Type B pancreatic cell (in vitro differentiated cells): ENCODE results near the gene DIP2A. TPM values are rescaled to one million over a fixed set of nuclear protein-coding genes. Genes with fewer than 3 reads are reported as not detected.

Experiments
- DNase-seq: peaks from one replicate; pipeline ENCODE4 v3.0.0; 2021; ENCODE audit warnings: mixed read lengths; ENCODE audit not compliant: unreplicated experiment; ENCODE audit errors: extremely low spot score
- H3K27ac Mint-ChIP-seq: 2 replicates; pipeline ENCODE4 v1.8.0; 2021; ENCODE audit warnings: mild to moderate bottlenecking, mixed read lengths
- H3K27me3 Mint-ChIP-seq: 2 replicates; pipeline ENCODE4 v1.8.0; 2021; ENCODE audit warnings: mixed read lengths
- H3K36me3 Mint-ChIP-seq: 2 replicates; pipeline ENCODE4 v1.8.0; 2021; ENCODE audit warnings: mixed read lengths
- H3K4me1 Mint-ChIP-seq: one replicate; pipeline ENCODE4 v1.8.0; 2021; ENCODE audit warnings: mixed read lengths; ENCODE audit not compliant: unreplicated experiment
- H3K4me3 Mint-ChIP-seq: 2 replicates; pipeline ENCODE4 v1.8.0; 2021; ENCODE audit warnings: mild to moderate bottlenecking, mixed read lengths
- H3K9me3 Mint-ChIP-seq: 2 replicates; pipeline ENCODE4 v1.8.0; 2021; ENCODE audit warnings: mixed read lengths
- total RNA-seq: library from RNA; stranded (reverse); gene quantifications from 2 replicates; pipeline ENCODE4 v1.2.1, GENCODE V29; 2021; ENCODE audit warnings: low replicate concordance
- TF ChIP-seq, protein P1 (sequence below): fragments of 200-600 bp; sonication (generic); conservative IDR thresholded peaks from 2 replicates; pipeline ENCODE4 v1.5.0; 2021; ENCODE audit warnings: antibody characterized with exemption, mild to moderate bottlenecking

The DIP2A gene
- total RNA-seq, 1 donor from 2014 or later = 49.4 TPM

DNA sequence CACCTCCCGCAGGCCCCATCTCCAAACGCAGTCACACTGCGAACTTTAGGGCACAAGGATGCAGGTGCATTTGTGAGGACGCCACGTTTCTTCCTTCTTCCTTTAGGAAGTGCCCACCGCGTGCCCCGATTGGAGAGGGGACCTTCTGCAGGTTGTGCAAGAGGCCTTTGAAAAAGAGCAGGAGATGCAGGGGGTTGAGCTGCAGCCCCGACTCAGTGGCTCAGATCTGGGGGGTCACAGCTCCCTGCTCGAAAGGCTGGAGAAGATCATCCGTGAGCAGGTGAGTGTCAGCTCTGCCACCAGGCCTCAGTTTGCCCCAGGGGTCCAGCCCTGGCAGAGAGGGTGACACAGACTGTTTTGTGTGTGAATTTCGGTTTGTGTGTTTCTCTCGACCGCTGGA, 31.2 kb upstream of the DIP2A start:
- Mint-ChIP-seq H3K27ac (no peak overlapping the region), H3K4me1 (no peaks in the 10 kb centered on the region), H3K9me3 (no peaks in the 10 kb centered on the region), H3K27me3 (no peaks in the 10 kb centered on the region), H3K4me3 (no peak overlapping the region), H3K36me3 (peaks cover 5% of the 10 kb centered on the region)
- TF ChIP-seq, protein P1, sequence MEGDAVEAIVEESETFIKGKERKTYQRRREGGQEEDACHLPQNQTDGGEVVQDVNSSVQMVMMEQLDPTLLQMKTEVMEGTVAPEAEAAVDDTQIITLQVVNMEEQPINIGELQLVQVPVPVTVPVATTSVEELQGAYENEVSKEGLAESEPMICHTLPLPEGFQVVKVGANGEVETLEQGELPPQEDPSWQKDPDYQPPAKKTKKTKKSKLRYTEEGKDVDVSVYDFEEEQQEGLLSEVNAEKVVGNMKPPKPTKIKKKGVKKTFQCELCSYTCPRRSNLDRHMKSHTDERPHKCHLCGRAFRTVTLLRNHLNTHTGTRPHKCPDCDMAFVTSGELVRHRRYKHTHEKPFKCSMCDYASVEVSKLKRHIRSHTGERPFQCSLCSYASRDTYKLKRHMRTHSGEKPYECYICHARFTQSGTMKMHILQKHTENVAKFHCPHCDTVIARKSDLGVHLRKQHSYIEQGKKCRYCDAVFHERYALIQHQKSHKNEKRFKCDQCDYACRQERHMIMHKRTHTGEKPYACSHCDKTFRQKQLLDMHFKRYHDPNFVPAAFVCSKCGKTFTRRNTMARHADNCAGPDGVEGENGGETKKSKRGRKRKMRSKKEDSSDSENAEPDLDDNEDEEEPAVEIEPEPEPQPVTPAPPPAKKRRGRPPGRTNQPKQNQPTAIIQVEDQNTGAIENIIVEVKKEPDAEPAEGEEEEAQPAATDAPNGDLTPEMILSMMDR = no peak
- no peak for DNase-seq

DNA sequence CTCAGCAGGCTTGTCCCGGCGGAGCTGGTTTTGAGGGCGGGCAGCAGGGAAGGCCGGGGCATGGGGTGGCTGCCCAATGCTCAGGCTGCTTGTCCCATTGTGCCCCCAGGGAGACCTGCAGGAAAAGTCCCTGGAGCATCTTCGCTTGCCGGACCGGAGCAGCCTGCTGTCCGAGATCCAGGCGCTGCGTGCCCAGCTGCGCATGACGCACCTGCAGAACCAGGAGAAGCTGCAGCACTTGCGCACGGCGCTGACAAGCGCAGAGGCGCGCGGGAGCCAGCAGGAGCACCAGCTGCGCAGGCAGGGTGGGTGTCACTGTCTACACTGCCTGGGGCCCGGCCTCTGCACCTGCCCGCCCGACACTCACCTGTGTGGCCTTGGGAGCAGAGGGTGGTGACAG, 30.4 kb upstream of the DIP2A start:
- Mint-ChIP-seq H3K9me3 (no peaks in the 10 kb centered on the region), H3K4me1 (no peaks in the 10 kb centered on the region), H3K4me3 (no peak overlapping the region), H3K27ac (no peak overlapping the region), H3K36me3 (peaks cover 5% of the 10 kb centered on the region), H3K27me3 (no peaks in the 10 kb centered on the region)
- DNase-seq = no peak
- TF ChIP-seq, protein P1 = no peak

DNA sequence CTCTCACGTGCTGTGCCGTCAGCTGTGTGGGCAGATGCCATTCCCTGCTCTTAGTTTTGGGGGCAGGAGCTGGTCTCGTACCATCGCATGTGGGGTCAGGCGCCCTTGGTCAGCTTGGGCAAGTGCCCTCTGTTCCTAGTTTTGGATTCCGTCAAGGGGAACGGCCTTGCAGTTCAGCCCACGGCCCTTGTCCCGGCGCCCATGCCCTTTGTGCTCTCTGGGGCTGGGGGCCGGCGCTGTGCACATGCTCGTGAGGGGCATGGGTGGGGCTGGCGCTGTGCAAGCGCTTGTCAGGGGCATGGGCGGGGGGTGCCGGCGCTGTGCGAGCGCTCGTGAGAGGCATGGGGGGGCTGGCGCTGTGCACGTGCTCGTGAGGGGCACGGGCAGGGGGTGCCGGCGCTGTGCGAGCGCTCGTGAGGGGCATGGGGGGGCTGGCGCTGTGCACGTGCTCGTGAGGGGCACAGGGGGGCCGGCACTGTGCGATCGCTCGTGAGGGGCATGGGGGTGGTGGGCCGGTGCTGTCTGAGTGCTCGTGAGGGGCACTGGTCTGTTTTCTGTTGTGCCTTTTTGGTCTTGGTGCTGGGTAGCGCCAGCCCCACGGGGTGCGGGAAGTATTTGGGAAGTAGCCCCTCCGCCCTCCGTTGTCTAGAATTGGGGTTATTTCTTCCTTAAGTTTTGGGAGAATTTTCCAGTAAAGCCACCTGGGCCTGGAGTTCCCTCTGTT, 29.5 kb upstream of the DIP2A start:
- no peaks in the 10 kb centered on the region for H3K9me3 Mint-ChIP-seq
- peaks cover 5% of the 10 kb centered on the region for H3K36me3 Mint-ChIP-seq
- TF ChIP-seq, protein P1 = no peak
- H3K4me3 Mint-ChIP-seq = no peak overlapping the region
- no peaks in the 10 kb centered on the region for H3K27me3 Mint-ChIP-seq
- H3K4me1 Mint-ChIP-seq = no peaks in the 10 kb centered on the region
- no peak for DNase-seq
- no peak overlapping the region for H3K27ac Mint-ChIP-seq

DNA sequence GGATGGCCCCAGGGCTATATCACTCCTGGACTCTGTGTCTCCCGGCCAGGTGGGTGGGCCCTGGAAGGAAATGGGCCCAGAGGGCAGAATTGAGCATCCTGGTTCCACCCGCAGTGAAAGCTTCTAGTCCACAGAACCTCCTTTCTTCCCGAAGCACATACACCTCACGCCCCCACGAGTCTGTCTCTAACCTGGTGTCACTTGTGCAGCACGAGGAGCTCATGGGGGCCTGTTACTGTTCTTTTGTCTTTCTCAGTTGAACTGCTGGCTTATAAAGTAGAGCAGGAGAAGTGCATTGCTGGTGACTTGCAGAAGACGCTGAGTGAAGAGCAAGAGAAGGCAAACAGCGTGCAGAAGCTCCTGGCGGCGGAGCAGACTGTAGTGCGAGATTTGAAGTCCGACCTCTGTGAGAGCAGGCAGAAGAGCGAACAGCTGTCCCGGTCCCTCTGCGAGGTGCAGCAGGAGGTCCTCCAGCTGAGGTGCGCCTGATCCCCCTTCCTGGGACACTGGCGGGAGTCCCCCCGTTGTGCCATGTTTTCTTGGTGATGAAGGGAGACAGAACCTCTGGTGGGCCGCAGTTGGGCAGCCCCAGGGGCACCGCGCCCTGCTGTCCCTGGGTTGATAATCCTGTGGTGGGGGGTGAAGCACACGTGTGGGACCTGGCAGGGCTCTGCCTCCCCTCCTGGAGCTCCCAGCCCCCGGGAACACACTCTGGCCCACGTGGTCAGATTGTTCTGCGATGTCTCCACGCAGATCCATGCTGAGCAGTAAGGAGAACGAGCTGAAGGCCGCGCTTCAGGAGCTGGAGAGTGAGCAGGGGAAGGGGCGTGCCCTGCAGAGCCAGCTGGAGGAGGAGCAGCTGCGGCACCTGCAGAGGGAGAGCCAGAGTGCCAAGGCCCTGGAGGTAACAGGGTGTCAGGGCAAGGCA, 28.7 kb upstream of the DIP2A start:
- Mint-ChIP-seq H3K27me3 (no peaks in the 10 kb centered on the region), H3K9me3 (no peaks in the 10 kb centered on the region), H3K36me3 (peaks cover 5% of the 10 kb centered on the region), H3K27ac (no peak overlapping the region), H3K4me3 (no peak overlapping the region), H3K4me1 (no peaks in the 10 kb centered on the region)
- TF ChIP-seq, protein P1 = no peak
- DNase-seq = no peak

DNA sequence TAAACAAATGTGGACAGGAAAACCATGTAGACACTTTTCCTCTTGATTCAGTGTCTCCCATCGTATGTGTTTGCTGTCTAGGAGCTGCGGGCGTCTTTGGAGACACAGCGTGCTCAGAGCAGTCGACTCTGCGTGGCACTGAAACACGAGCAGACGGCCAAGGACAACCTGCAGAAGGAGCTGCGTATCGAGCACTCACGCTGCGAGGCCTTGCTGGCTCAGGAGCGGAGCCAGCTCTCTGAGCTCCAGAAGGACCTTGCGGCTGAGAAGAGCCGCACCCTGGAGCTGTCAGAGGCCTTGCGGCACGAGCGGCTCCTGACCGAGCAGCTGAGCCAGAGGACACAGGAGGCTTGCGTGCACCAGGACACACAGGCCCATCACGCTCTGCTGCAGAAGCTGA, 27.2 kb upstream of the DIP2A start:
- TF ChIP-seq, protein P1 = no peak
- H3K4me1 Mint-ChIP-seq = no peaks in the 10 kb centered on the region
- H3K27me3 Mint-ChIP-seq = no peaks in the 10 kb centered on the region
- H3K27ac Mint-ChIP-seq = no peak overlapping the region
- H3K36me3 Mint-ChIP-seq = peaks cover 5% of the 10 kb centered on the region
- no peaks in the 10 kb centered on the region for H3K9me3 Mint-ChIP-seq
- H3K4me3 Mint-ChIP-seq = no peak overlapping the region
- DNase-seq = no peak
